Smooth muscle cell (in vitro differentiated cells): ENCODE results near the gene TNIK. TPM values are rescaled to one million over a fixed set of nuclear protein-coding genes. Genes with fewer than 3 reads are reported as not detected.

Experiments
- DNase-seq: peaks from one replicate; lab custom pipeline; 2025; ENCODE audit not compliant: unreplicated experiment; lab: John Stamatoyannopoulos, UW
- H2AFZ ChIP-seq: fragments of 200-600 bp; sonication (generic); 2 replicates; pipeline ENCODE4 v1.6.0; 2016; ENCODE audit warnings: antibody characterized with exemption, low read depth, mild to moderate bottlenecking
- H3F3A ChIP-seq: fragments of 200-600 bp; sonication (generic); 2 replicates; pipeline ENCODE4 v1.6.0; 2017; ENCODE audit warnings: antibody characterized with exemption, low read depth
- H3K27ac ChIP-seq: fragments of 200-600 bp; sonication (generic); 2 replicates; pipeline ENCODE4 v1.5.1; 2016; ENCODE audit warnings: low read depth, mild to moderate bottlenecking
- H3K27me3 ChIP-seq: fragments of 200-600 bp; sonication (generic); 2 replicates; pipeline ENCODE4 v1.6.1; 2016; ENCODE audit warnings: low read depth, mild to moderate bottlenecking
- H3K36me3 ChIP-seq: fragments of 200-600 bp; sonication (generic); 2 replicates; pipeline ENCODE4 v1.5.1; 2016; ENCODE audit warnings: low read depth
- H3K4me1 ChIP-seq: fragments of 200-600 bp; sonication (generic); 2 replicates; pipeline ENCODE4 v1.5.1; 2016; ENCODE audit warnings: low read depth
- H3K4me2 ChIP-seq: fragments of 200-600 bp; sonication (generic); 2 replicates; pipeline ENCODE4 v1.6.0; 2016; ENCODE audit warnings: mild to moderate bottlenecking
- H3K4me3 ChIP-seq: fragments of 200-600 bp; sonication (generic); 2 replicates; pipeline ENCODE4 v1.5.1; 2016; ENCODE audit warnings: mild to moderate bottlenecking
- H3K79me2 ChIP-seq: fragments of 200-600 bp; sonication (generic); 2 replicates; pipeline ENCODE4 v1.6.0; 2016; ENCODE audit warnings: low read depth, mild to moderate bottlenecking
- H3K9ac ChIP-seq: fragments of 200-600 bp; sonication (generic); 2 replicates; pipeline ENCODE4 v1.6.0; 2016; ENCODE audit warnings: low read depth
- H3K9me3 ChIP-seq: fragments of 200-600 bp; sonication (generic); replicated peaks from 2 replicates; pipeline ENCODE4 v1.5.1; 2016; ENCODE audit warnings: low read depth
- H4K20me1 ChIP-seq: fragments of 200-600 bp; sonication (generic); 2 replicates; pipeline ENCODE4 v1.6.0; 2016; ENCODE audit warnings: low read depth
- CTCF ChIP-seq: fragments of 200-600 bp; sonication (generic); IDR thresholded peaks from 2 replicates; pipeline ENCODE4 v1.5.1; 2017; ENCODE audit warnings: borderline replicate concordance, mild to moderate bottlenecking, antibody characterized with exemption; ENCODE audit not compliant: insufficient read depth, poor library complexity, severe bottlenecking
- WGBS: methylation state at CpG from one replicate; pipeline ENCODE4 v1.1.7; 2016; ENCODE audit warnings: low lambda C conversion rate; 5-methylcytosine and 5-hydroxymethylcytosine counted together
- polyA plus RNA-seq: library from polyadenylated mRNA; unstranded; fragments of >200 nt; fragmentation: Nextera tagmentation; extraction: Ambion mirVana; gene quantifications from 2 replicates; pipeline ENCODE4 v1.2.1, GENCODE V29; 2016
- total RNA-seq: library from RNA; depleted of rRNA; stranded (reverse); fragments of >200 nt; gene quantifications from 2 replicates; pipeline ENCODE4 v1.2.3, GENCODE V29; 2014

Gene TNIK
- total and polyA plus RNA-seq, 2 experiments from 2014 or later, result 10.4 to 12.5 TPM

DNA sequence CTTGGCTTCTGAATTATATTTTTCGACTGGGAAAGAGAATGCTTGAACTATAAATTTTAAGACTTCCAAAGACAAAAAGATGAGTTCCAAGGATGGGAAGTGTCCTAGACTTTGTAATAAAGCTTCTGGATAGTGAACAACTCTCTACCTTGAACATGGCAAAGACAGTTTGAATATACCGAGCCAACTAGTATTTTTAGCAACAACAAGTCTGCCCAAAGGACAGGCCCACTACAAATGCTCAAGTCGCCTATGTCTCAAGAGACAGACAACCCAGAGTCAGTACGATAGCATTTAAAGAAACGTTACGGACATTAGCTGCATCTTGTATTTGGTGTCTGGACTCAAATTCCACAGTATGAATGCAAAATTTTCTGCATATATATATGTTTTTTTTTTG is 258.4 kb downstream of the TNIK start:
- H3F3A ChIP-seq, result no peaks in the 10 kb centered on the region
- H3K79me2 ChIP-seq, result no peaks in the 10 kb centered on the region
- no peak overlapping the region for H3K4me2 ChIP-seq
- peaks cover 4% of the 10 kb centered on the region for H3K4me1 ChIP-seq
- H2AFZ ChIP-seq, result no peak overlapping the region
- H4K20me1 ChIP-seq, result no peaks in the 10 kb centered on the region
- no peak for DNase-seq
- H3K9me3 ChIP-seq, result no peaks in the 10 kb centered on the region
- no peak overlapping the region for H3K9ac ChIP-seq
- WGBS, result 88% methylated on average over 6 of the region's 6 CpGs
- no peak overlapping the region for H3K27ac ChIP-seq
- H3K4me3 ChIP-seq, result no peak overlapping the region
- H3K27me3 ChIP-seq, result no peaks in the 10 kb centered on the region
- TF ChIP-seq CTCF, result no peak
- H3K36me3 ChIP-seq, result no peaks in the 10 kb centered on the region

- no peak overlapping the region for H2AFZ ChIP-seq
- peak overlapping the region; percentile 37 for H3K4me2 ChIP-seq
- no peak overlapping the region for H3K4me3 ChIP-seq
- H3K79me2 ChIP-seq, result no peaks in the 10 kb centered on the region
- peaks cover 4% of the 10 kb centered on the region for H3K4me1 ChIP-seq
- H3K36me3 ChIP-seq, result no peaks in the 10 kb centered on the region
- H3K9me3 ChIP-seq, result no peaks in the 10 kb centered on the region
- no peak overlapping the region for H3K9ac ChIP-seq
- H3K27me3 ChIP-seq, result no peaks in the 10 kb centered on the region
- WGBS, result 50% methylated on average over 2 of the region's 2 CpGs
- no peak for DNase-seq
- TF ChIP-seq CTCF, result no peak
- H3K27ac ChIP-seq, result peak overlapping the region; percentile 77
- no peaks in the 10 kb centered on the region for H3F3A ChIP-seq
- no peaks in the 10 kb centered on the region for H4K20me1 ChIP-seq
These were observed 259.5 kb downstream of the TNIK start for GRCh38 chr3:171200750-171201088.

GRCh38 chr3:171200052-171200749 is 260.0 kb downstream of the TNIK start:
- WGBS, result 45% methylated on average over 3 of the region's 3 CpGs
- Histone ChIP-seq H3K4me1 (peaks cover 4% of the 10 kb centered on the region), H3F3A (no peaks in the 10 kb centered on the region), H3K79me2 (no peaks in the 10 kb centered on the region), H3K27me3 (no peaks in the 10 kb centered on the region), H3K4me2 (peak overlapping the region; percentile 37), H3K9me3 (no peaks in the 10 kb centered on the region), H3K9ac (no peak overlapping the region), H4K20me1 (no peaks in the 10 kb centered on the region), H2AFZ (no peak overlapping the region), H3K4me3 (no peak overlapping the region), H3K36me3 (no peaks in the 10 kb centered on the region), H3K27ac (peak overlapping the region; percentile 77)
- DNase-seq, result no peak
- TF ChIP-seq CTCF, result no peak

- Histone ChIP-seq H4K20me1 (no peaks in the 10 kb centered on the region), H2AFZ (no peak overlapping the region), H3K36me3 (no peaks in the 10 kb centered on the region), H3K4me3 (no peak overlapping the region), H3K4me1 (peaks cover 4% of the 10 kb centered on the region), H3K27ac (peak overlapping the region; percentile 77), H3F3A (no peaks in the 10 kb centered on the region), H3K27me3 (no peaks in the 10 kb centered on the region), H3K4me2 (peak overlapping the region; percentile 37), H3K79me2 (no peaks in the 10 kb centered on the region), H3K9me3 (no peaks in the 10 kb centered on the region), H3K9ac (no peak overlapping the region)
- WGBS, result 56% methylated on average over 3 of the region's 3 CpGs
- DNase-seq, result no peak
- no peak for TF ChIP-seq CTCF
These were observed 260.8 kb downstream of the TNIK start for GRCh38 chr3:171199473-171199829.
